HepG2 (cell line): ENCODE data around the gene CAMKMT. TPM values are rescaled to one million over a fixed set of nuclear protein-coding genes. Genes with fewer than 3 reads are reported as not detected.
A peak's percentile ranks its signal among the peaks of the same experiment; 100 is the strongest.

Experiments
- CBX1 ChIP-seq: IDR thresholded peaks from one replicate; pipeline ENCODE4 v1.6.1; 2016; ENCODE audit warnings: antibody characterized with exemption, low read depth
- ETV6 ChIP-seq: sonication (generic); formaldehyde crosslinking; conservative IDR thresholded peaks from 2 replicates; pipeline ENCODE4 v1.4.0; 2020; ENCODE audit warnings: missing genetic modification reagents
- FOSL2 ChIP-seq: sonication (generic); formaldehyde crosslinking; IDR thresholded peaks from 2 replicates; pipeline ENCODE4 v1.4.0; 2020; ENCODE audit warnings: missing genetic modification reagents
- HNRNPH1 ChIP-seq: fragments of 200-400 bp; formaldehyde crosslinking; optimal IDR thresholded peaks from 2 replicates; pipeline ENCODE3; 2017; ENCODE audit warnings: mild to moderate bottlenecking, low read depth, low read length
- HOXA5 ChIP-seq: sonication (generic); formaldehyde crosslinking; IDR thresholded peaks from 2 replicates; pipeline ENCODE4 v1.4.0; 2020; ENCODE audit warnings: missing genetic modification reagents
- HOXA9 ChIP-seq: sonication (generic); formaldehyde crosslinking; IDR thresholded peaks from 2 replicates; pipeline ENCODE4 v1.8.1; 2022; ENCODE audit warnings: missing genetic modification reagents, mild to moderate bottlenecking, moderate library complexity, borderline replicate concordance
- KAT8 ChIP-seq: IDR thresholded peaks from 2 replicates; pipeline ENCODE4 v1.6.1; 2016; ENCODE audit warnings: missing genetic modification reagents, missing compliant biosample characterization
- KLF13 ChIP-seq: sonication (generic); formaldehyde crosslinking; IDR thresholded peaks from 2 replicates; pipeline ENCODE4 v1.4.0; 2020; ENCODE audit warnings: mild to moderate bottlenecking, missing genetic modification reagents
- MIXL1 ChIP-seq: IDR thresholded peaks from 2 replicates; pipeline ENCODE4 v1.6.1; 2016
- MYNN ChIP-seq: sonication (generic); formaldehyde crosslinking; IDR thresholded peaks from 2 replicates; pipeline ENCODE4 v1.4.0; 2020; ENCODE audit warnings: mild to moderate bottlenecking, low read depth, missing genetic modification reagents
- PRMT3 ChIP-seq: sonication (generic); formaldehyde crosslinking; IDR thresholded peaks from 2 replicates; pipeline ENCODE4 v1.8.1; 2022; ENCODE audit warnings: low read depth, mild to moderate bottlenecking, moderate library complexity, missing genetic modification reagents, borderline replicate concordance
- RBFOX2 ChIP-seq: fragments of 200-400 bp; formaldehyde crosslinking; IDR thresholded peaks from 2 replicates; pipeline ENCODE4 v1.6.1; 2017; ENCODE audit warnings: low read depth, mild to moderate bottlenecking, low read length
- RXRB ChIP-seq: IDR thresholded peaks from 2 replicates; pipeline ENCODE4 v1.6.1; 2016; ENCODE audit warnings: borderline replicate concordance, missing genetic modification reagents, missing compliant biosample characterization
- SRY ChIP-seq: sonication (generic); formaldehyde crosslinking; IDR thresholded peaks from 2 replicates; pipeline ENCODE4 v1.8.0; 2022; ENCODE audit warnings: mild to moderate bottlenecking, missing genetic modification reagents
- SUZ12 ChIP-seq: fragments of 150-350 bp; IDR thresholded peaks from 2 replicates; pipeline ENCODE4 v1.6.1; 2014; ENCODE audit warnings: low read depth, low read length
- ZNF138 ChIP-seq: sonication (generic); formaldehyde crosslinking; IDR thresholded peaks from 2 replicates; pipeline ENCODE4 v1.5.0; 2020; ENCODE audit warnings: mild to moderate bottlenecking, low read depth, missing genetic modification reagents
- ZNF543 ChIP-seq: sonication (generic); formaldehyde crosslinking; IDR thresholded peaks from 2 replicates; pipeline ENCODE4 v1.4.0; 2020; ENCODE audit warnings: mild to moderate bottlenecking, missing genetic modification reagents
- ZNF556 ChIP-seq: sonication (generic); formaldehyde crosslinking; IDR thresholded peaks from 2 replicates; pipeline ENCODE4 v1.4.0; 2020; ENCODE audit warnings: mild to moderate bottlenecking, missing genetic modification reagents, borderline replicate concordance
- ZNF569 ChIP-seq: sonication (generic); formaldehyde crosslinking; IDR thresholded peaks from 2 replicates; pipeline ENCODE4 v1.5.0; 2020; ENCODE audit warnings: mild to moderate bottlenecking, missing genetic modification reagents, moderate library complexity, borderline replicate concordance
- ZNF572 ChIP-seq: sonication (generic); formaldehyde crosslinking; IDR thresholded peaks from 2 replicates; pipeline ENCODE4 v1.5.1; 2020; ENCODE audit warnings: mild to moderate bottlenecking, missing genetic modification reagents
- ZNF577 ChIP-seq: sonication (generic); formaldehyde crosslinking; IDR thresholded peaks from 2 replicates; pipeline ENCODE4 v1.4.0; 2020; ENCODE audit warnings: mild to moderate bottlenecking, low read depth, missing genetic modification reagents, borderline replicate concordance
- ZNF615 ChIP-seq: sonication (generic); formaldehyde crosslinking; IDR thresholded peaks from 2 replicates; pipeline ENCODE4 v1.5.0; 2020; ENCODE audit warnings: mild to moderate bottlenecking, missing genetic modification reagents, borderline replicate concordance
- ZNF782 ChIP-seq: sonication (generic); formaldehyde crosslinking; IDR thresholded peaks from 2 replicates; pipeline ENCODE4 v1.4.0; 2020; ENCODE audit warnings: missing genetic modification reagents, mild to moderate bottlenecking, borderline replicate concordance
- polyA plus RNA-seq, 8 experiments: library from polyadenylated mRNA; depleted of rRNA in 3 of 8; stranded (reverse) in 7 of 8; unstranded in 1 of 8; fragments of >200 nt; fragmentation: Illumina TruSeq in 4 of 8; extraction: Trizol in 4 of 8; gene quantifications; 2 replicates each; pipeline versions ENCODE4 v1.2.1 to v1.2.3, GENCODE V29; 2011 to 2016; ENCODE audit warnings: low read depth in 4 of 8, missing spikeins in 1 of 8, mixed read lengths in 1 of 8; ENCODE audit not compliant: insufficient read depth in 1 of 8
- total RNA-seq, 5 experiments: library from RNA; depleted of rRNA; stranded (reverse); fragments of >200 nt; fragmentation: Illumina TruSeq; extraction: Trizol; gene quantifications; 2 replicates each; pipeline ENCODE4 v1.2.3, GENCODE V29; 2016; ENCODE audit warnings: low read depth in 1 of 5
- TF ChIP-seq, protein P1 (sequence below): sonication (generic); formaldehyde crosslinking; IDR thresholded peaks from 2 replicates; pipeline ENCODE4 v1.8.0; 2022; ENCODE audit warnings: mild to moderate bottlenecking, missing genetic modification reagents, borderline replicate concordance
- TF ChIP-seq, protein P2 (sequence below): IDR thresholded peaks from 2 replicates; pipeline ENCODE4 v1.6.1; 2012; ENCODE audit warnings: inconsistent platforms

The CAMKMT gene
- total and polyA plus RNA-seq, 2 of the 13 experiments (the other 11 are each of a cell fraction or from before 2014, with no cell fraction given) = 6.9 to 20.8 TPM

DNA sequence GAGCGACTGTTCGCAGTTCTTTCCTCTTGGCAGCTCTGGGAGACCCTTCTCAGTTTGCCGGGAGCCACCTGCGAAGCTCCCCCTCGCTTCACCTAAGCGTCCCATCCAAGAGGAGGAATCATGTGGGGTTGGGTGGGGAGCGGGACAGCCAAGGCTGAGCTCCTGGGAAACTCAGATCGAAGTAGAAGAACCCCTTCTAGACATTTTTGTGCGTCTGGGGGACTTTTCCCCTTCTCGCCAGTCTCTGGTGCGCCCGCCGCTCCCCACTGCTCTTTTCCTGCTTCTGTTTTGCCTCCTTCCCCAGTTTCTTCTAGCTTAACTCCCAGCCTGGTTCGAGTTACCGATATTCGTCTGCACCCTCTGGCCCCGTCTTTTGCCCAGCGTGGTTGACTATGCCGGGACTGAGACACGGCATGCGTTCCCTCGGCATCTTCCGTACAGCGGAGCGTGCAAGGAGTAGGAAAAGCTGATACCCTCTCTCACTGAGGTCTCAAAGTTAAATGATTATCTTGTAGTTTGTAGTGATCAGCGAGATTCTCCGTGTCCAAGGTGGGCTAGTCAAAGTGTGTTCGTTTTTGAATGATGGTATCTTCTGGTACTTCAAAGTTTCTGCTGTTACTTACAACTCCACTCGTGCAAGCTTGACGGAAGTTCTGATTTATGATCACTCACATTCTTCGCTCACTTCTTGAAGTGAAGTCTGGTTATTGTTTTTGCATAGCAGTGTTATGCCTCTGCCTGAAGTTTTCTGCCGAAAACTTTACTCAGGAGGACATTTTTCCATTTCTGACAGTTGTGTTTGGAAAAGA lies 664 bp downstream of the CAMKMT start (continued):
- 0 out of 2 replicates have a peak, but pooled peaks have one; percentile 63 for TF ChIP-seq ZNF556
- TF ChIP-seq, protein P1, sequence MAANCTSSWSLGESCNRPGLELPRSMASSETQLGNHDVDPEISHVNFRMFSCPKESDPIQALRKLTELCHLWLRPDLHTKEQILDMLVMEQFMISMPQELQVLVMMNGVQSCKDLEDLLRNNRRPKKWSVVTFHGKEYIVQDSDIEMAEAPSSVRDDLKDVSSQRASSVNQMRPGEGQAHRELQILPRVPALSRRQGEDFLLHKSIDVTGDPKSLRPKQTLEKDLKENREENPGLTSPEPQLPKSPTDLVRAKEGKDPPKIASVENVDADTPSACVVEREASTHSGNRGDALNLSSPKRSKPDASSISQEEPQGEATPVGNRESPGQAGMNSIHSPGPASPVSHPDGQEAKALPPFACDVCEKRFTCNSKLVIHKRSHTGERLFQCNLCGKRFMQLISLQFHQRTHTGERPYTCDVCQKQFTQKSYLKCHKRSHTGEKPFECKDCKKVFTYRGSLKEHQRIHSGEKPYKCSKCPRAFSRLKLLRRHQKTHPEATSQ (CRISPR knock-in tag) = no peak
- no peak for TF ChIP-seq ZNF543 (CRISPR knock-in tag)
- TF ChIP-seq RBFOX2 = no peak
- no peak for TF ChIP-seq ZNF138
- 0 out of 2 replicates have a peak, but pooled peaks have one; percentile 9 for TF ChIP-seq ETV6 (CRISPR knock-in tag)
- no peak for TF ChIP-seq KAT8 (CRISPR knock-in tag)
- no peak for TF ChIP-seq RXRB (CRISPR knock-in tag)
- TF ChIP-seq HOXA9 (CRISPR knock-in tag) = no peak
- no peak for TF ChIP-seq ZNF577
- 0 out of 2 replicates have a peak, but pooled peaks have one; percentile 7 for TF ChIP-seq ZNF615 (CRISPR knock-in tag)
- no peak for TF ChIP-seq SUZ12
- no peak for TF ChIP-seq ZNF782
- 0 out of 2 replicates have a peak, but pooled peaks have one; percentile 20 for TF ChIP-seq ZNF569 (CRISPR knock-in tag)
- no peak for TF ChIP-seq HNRNPH1
- no peak for TF ChIP-seq HOXA5
- TF ChIP-seq SRY = no peak
- TF ChIP-seq MYNN = no peak
- TF ChIP-seq, protein P2, sequence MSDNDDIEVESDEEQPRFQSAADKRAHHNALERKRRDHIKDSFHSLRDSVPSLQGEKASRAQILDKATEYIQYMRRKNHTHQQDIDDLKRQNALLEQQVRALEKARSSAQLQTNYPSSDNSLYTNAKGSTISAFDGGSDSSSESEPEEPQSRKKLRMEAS = peak; percentile 63; the same call in 1 of the 2 replicates
- TF ChIP-seq FOSL2 (CRISPR knock-in tag) = no peak
- no peak; the same call in 1 of the 2 replicates for TF ChIP-seq ZNF572 (CRISPR knock-in tag)
- TF ChIP-seq PRMT3 (CRISPR knock-in tag) = 0 out of 2 replicates have a peak, but pooled peaks have one; percentile 56
- TF ChIP-seq KLF13 (CRISPR knock-in tag) = no peak
- no peak for TF ChIP-seq CBX1
- TF ChIP-seq MIXL1 (CRISPR knock-in tag) = no peak
